Iris pigment epithelial cell (primary cell): ENCODE measurements around the gene KRTAP4-3.
A peak's percentile ranks its signal among the peaks of the same experiment; 100 is the strongest.
"Not testable (repeated sequence)": the region's sequence is repeated elsewhere in the genome, so short reads cannot be mapped to it uniquely, and the experiment has no call there.

Experiments used
- DNase-seq: peaks from one replicate; pipeline ENCODE4 v3.0.0-alpha.2; 2011; ENCODE audit warnings: low read depth

Gene KRTAP4-3

GRCh38 chr17:41151525-41151924 lies 16.5 kb downstream of the KRTAP4-3 start:
- DNase-seq: no peak

GRCh38 chr17:41150026-41150425 lies 18.0 kb downstream of the KRTAP4-3 start:
- DNase-seq: no peak

- DNase-seq: no peak
Observed at GRCh38 chr17:41149652-41149985, 18.4 kb downstream of the KRTAP4-3 start, which contains the start of gene KRTAP4-5. Gene KRTAP4-5, minus strand, starts transcription at chr17:41149825. Its CDS starts 58 bp downstream, at chr17:41149767.

- not testable (repeated sequence) for DNase-seq
Observed at GRCh38 chr17:41148971-41149651, 18.9 kb downstream of the KRTAP4-3 start.

GRCh38 chr17:41147531-41148204 lies 20.4 kb downstream of the KRTAP4-3 start:
- DNase-seq: no peak

GRCh38 chr17:41145261-41145660 lies 22.8 kb downstream of the KRTAP4-3 start:
- DNase-seq: no peak

- no peak for DNase-seq
Observed at GRCh38 chr17:41144846-41145245, 23.2 kb downstream of the KRTAP4-3 start.

GRCh38 chr17:41141361-41141760 lies 26.7 kb downstream of the KRTAP4-3 start:
- DNase-seq: no peak

GRCh38 chr17:41140360-41141131 lies 27.5 kb downstream of the KRTAP4-3 start, which contains the start of gene KRTAP4-6:
Gene KRTAP4-6, minus strand, starts transcription at chr17:41140544. Its CDS starts 57 bp downstream, at chr17:41140487.
- DNase-seq: peak; percentile 93

- not testable (repeated sequence) for DNase-seq
Observed at GRCh38 chr17:41139865-41140264, 28.2 kb downstream of the KRTAP4-3 start.

GRCh38 chr17:41133880-41134735 lies 33.9 kb downstream of the KRTAP4-3 start:
- DNase-seq: peak; percentile 53

GRCh38 chr17:41131979-41132378 lies 36.0 kb downstream of the KRTAP4-3 start:
- peak; percentile 55 for DNase-seq

- no peak for DNase-seq
Observed at GRCh38 chr17:41127371-41127770, 40.6 kb downstream of the KRTAP4-3 start.

- no peak for DNase-seq
Observed at GRCh38 chr17:41126412-41126811, 41.6 kb downstream of the KRTAP4-3 start.

GRCh38 chr17:41125064-41125463 lies 43.0 kb downstream of the KRTAP4-3 start:
- no peak for DNase-seq

GRCh38 chr17:41123991-41124371 lies 44.0 kb downstream of the KRTAP4-3 start, which contains the start of gene KRTAP4-12:
Gene KRTAP4-12, minus strand, starts transcription at chr17:41124182. Its CDS starts 60 bp downstream, at chr17:41124122.
- DNase-seq: not testable (repeated sequence)

GRCh38 chr17:41123292-41123990 lies 44.6 kb downstream of the KRTAP4-3 start:
- DNase-seq: not testable (repeated sequence)

- no peak for DNase-seq
Observed at GRCh38 chr17:41121742-41122141, 46.3 kb downstream of the KRTAP4-3 start.

- not testable (repeated sequence) for DNase-seq
Observed at GRCh38 chr17:41119696-41120690, 48.0 kb downstream of the KRTAP4-3 start.

GRCh38 chr17:41118721-41119120 lies 49.3 kb downstream of the KRTAP4-3 start:
- DNase-seq: no peak
